GM18498 (cell line): ENCODE results near the gene TLX1.

Experiments
- ATAC-seq: cut with Tn5 transposase; IDR thresholded peaks from one replicate; pipeline ENCODE4 v1.9.1; 2021; ENCODE audit warnings: mild to moderate bottlenecking, moderate library complexity; ENCODE audit not compliant: unreplicated experiment

Gene TLX1

GRCh38 chr10:101133489-101134298 lies 2.6 kb downstream of the TLX1 start:
- ATAC-seq: no peak

- no peak for ATAC-seq
These were observed 3.4 kb downstream of the TLX1 start for GRCh38 chr10:101134299-101135127.

- no peak for ATAC-seq
These were observed 4.3 kb downstream of the TLX1 start for GRCh38 chr10:101135141-101136006.

- no peak for ATAC-seq
These were observed 5.1 kb downstream of the TLX1 start for GRCh38 chr10:101136007-101136707.

GRCh38 chr10:101136708-101137121 lies 5.6 kb downstream of the TLX1 start:
- ATAC-seq: no peak

GRCh38 chr10:101137271-101137670 lies 6.2 kb downstream of the TLX1 start:
- no peak for ATAC-seq

- ATAC-seq: no peak
These were observed 7.8 kb downstream of the TLX1 start for GRCh38 chr10:101138788-101139420.

GRCh38 chr10:101139421-101139911 lies 8.4 kb downstream of the TLX1 start:
- no peak for ATAC-seq

- ATAC-seq: no peak
These were observed 9.2 kb downstream of the TLX1 start for GRCh38 chr10:101140084-101140949.

GRCh38 chr10:101140950-101141615 lies 10.0 kb downstream of the TLX1 start:
- no peak for ATAC-seq

GRCh38 chr10:101141616-101142532 lies 10.8 kb downstream of the TLX1 start:
- ATAC-seq: peak; percentile 78

GRCh38 chr10:101142533-101143344 lies 11.6 kb downstream of the TLX1 start:
- no peak for ATAC-seq

- no peak for ATAC-seq
These were observed 12.2 kb downstream of the TLX1 start for GRCh38 chr10:101143345-101143630.

- ATAC-seq: no peak
These were observed 13.0 kb downstream of the TLX1 start for GRCh38 chr10:101144053-101144452.

GRCh38 chr10:101145145-101145544 lies 14.0 kb downstream of the TLX1 start:
- no peak for ATAC-seq

GRCh38 chr10:101145750-101146391 lies 14.8 kb downstream of the TLX1 start:
- no peak for ATAC-seq
